K562 (cell line): ENCODE results near the gene SERTAD3. TPM values are rescaled to one million over a fixed set of nuclear protein-coding genes. Genes with fewer than 3 reads are reported as not detected.

Experiments used
- ARID3B ChIP-seq: fragments of 250-450 bp; sonication (Bioruptor Pico); IDR thresholded peaks from 2 replicates; pipeline ENCODE4 v1.4.0; 2020; ENCODE audit warnings: borderline replicate concordance
- E2F8 ChIP-seq: fragments of 450-650 bp; IDR thresholded peaks from 2 replicates; pipeline ENCODE4 v1.7.1; 2018; ENCODE audit warnings: mild to moderate bottlenecking, low read depth; ENCODE audit not compliant: partially characterized antibody
- HBP1 ChIP-seq: fragments of 450-650 bp; formaldehyde crosslinking; IDR thresholded peaks from 2 replicates; pipeline ENCODE4 v1.4.0; 2022; ENCODE audit warnings: missing genetic modification characterization
- MAFF ChIP-seq: IDR thresholded peaks from 2 replicates; pipeline ENCODE4 v1.6.1; 2012; ENCODE audit warnings: low read length, improper control_type of control experiment
- MED1 ChIP-seq: sonication (generic); formaldehyde crosslinking; IDR thresholded peaks from 2 replicates; pipeline ENCODE4 v1.8.1; 2023; ENCODE audit warnings: missing genetic modification reagents, borderline replicate concordance
- MIER1 ChIP-seq: fragments of 450-650 bp; IDR thresholded peaks from 2 replicates; pipeline ENCODE4 v1.6.1; 2016; ENCODE audit warnings: antibody characterized with exemption, mild to moderate bottlenecking, low read depth
- MTA2 ChIP-seq: fragments of 450-650 bp; IDR thresholded peaks from 2 replicates; pipeline ENCODE4 v1.6.1; 2016; ENCODE audit warnings: low read depth
- NONO ChIP-seq, 2 experiments: fragments of 200-400 bp in 1 of 2; fragments of 450-650 bp in 1 of 2; formaldehyde crosslinking in 1 of 2; IDR thresholded peaks; 2 replicates each; pipeline ENCODE4 v1.6.1; 2017; ENCODE audit warnings: low read depth in 2 of 2, mild to moderate bottlenecking in 2 of 2, moderate library complexity in 2 of 2, low read length in 1 of 2
- SAFB2 ChIP-seq: fragments of 200-400 bp; formaldehyde crosslinking; IDR thresholded peaks from 2 replicates; pipeline ENCODE4 v1.6.1; 2018; ENCODE audit warnings: borderline replicate concordance, low read length, low read depth, moderate library complexity; ENCODE audit not compliant: severe bottlenecking
- SREBF2 ChIP-seq: sonication (generic); formaldehyde crosslinking; IDR thresholded peaks from 2 replicates; pipeline ENCODE4 v1.4.0; 2020; ENCODE audit warnings: mild to moderate bottlenecking, missing genetic modification reagents
- STAT5B ChIP-seq: fragments of 250-450 bp; sonication (Bioruptor Pico); IDR thresholded peaks from 2 replicates; pipeline ENCODE4 v1.8.0; 2021; ENCODE audit warnings: mild to moderate bottlenecking, inconsistent platforms
- TBP ChIP-seq: optimal IDR thresholded peaks from 2 replicates; pipeline ENCODE3; 2011; ENCODE audit warnings: low read depth, low read length, improper control_type of control experiment
- TSC22D4 ChIP-seq: fragments of 450-650 bp; IDR thresholded peaks from 2 replicates; pipeline ENCODE4 v1.6.1; 2016; ENCODE audit warnings: missing genetic modification characterization, missing biosample characterization, control low read depth
- XRCC3 ChIP-seq: fragments of 450-650 bp; IDR thresholded peaks from 2 replicates; pipeline ENCODE4 v1.6.1; 2017; ENCODE audit warnings: mild to moderate bottlenecking, moderate library complexity
- ZNF644 ChIP-seq: fragments of 200-800 bp; sonication (Bioruptor generic); IDR thresholded peaks from 2 replicates; pipeline ENCODE4 v1.6.1; 2016; ENCODE audit warnings: low read depth, missing genetic modification characterization, missing compliant biosample characterization
- polyA plus RNA-seq, 8 experiments: library from polyadenylated mRNA; depleted of rRNA in 4 of 8; stranded (reverse) in 5 of 8; unstranded in 3 of 8; fragments of >200 nt; fragmentation: Nextera tagmentation in 2 of 8; fragmentation: Illumina TruSeq in 1 of 8; extraction: Ambion mirVana in 2 of 8; extraction: Trizol in 1 of 8; gene quantifications; 2 replicates each; pipeline versions ENCODE4 v1.2.1 to v1.2.3, GENCODE V29; 2011 to 2014; ENCODE audit warnings: inconsistent platforms in 1 of 8, missing spikeins in 1 of 8
- total RNA-seq, 7 experiments: library from RNA; depleted of rRNA in 6 of 7; stranded (reverse); fragments of >200 nt in 6 of 7; fragmentation: Illumina TruSeq in 2 of 7; extraction: Trizol in 2 of 7; gene quantifications; 2 replicates each; pipeline versions ENCODE4 v1.2.1 to v1.2.3, GENCODE V29; 2011 to 2021; ENCODE audit warnings: low replicate concordance in 1 of 7

The SERTAD3 gene
- total and polyA plus RNA-seq, 9 of the 15 experiments (the other 6 are each of a cell fraction or from before 2014, with no cell fraction given) = 5.4 to 28.9 (median 17.5) TPM

GRCh38 chr19:40464059-40465024 is 20.2 kb upstream of the SERTAD3 start (continued):
- TF ChIP-seq E2F8 = no peak
- peak; percentile 90 for TF ChIP-seq MAFF
- TF ChIP-seq MIER1 = peak; percentile 40; the same call in 1 of the 2 replicates
- TF ChIP-seq HBP1 (CRISPR knock-in tag) = 0 out of 2 replicates have a peak, but pooled peaks have one; percentile 2
- TF ChIP-seq TSC22D4 (tag) = no peak
- peak; percentile 88 for TF ChIP-seq MTA2
- peak; percentile 83; the same call in 1 of the 2 replicates for TF ChIP-seq ZNF644 (tag)
- no peak for TF ChIP-seq SAFB2
- TF ChIP-seq TBP = no peak
- peak in 1 of 2 experiments; percentile 14; a peak in 1 of 4 replicates for TF ChIP-seq NONO (IDR thresholded peaks at IDR 0.05; ENCODE audit: low read depth in 2 of 2, low read length in 1 of 2)
- no peak for TF ChIP-seq STAT5B
- no peak for TF ChIP-seq XRCC3
- no peak for TF ChIP-seq ARID3B (CRISPR knock-in tag)
- TF ChIP-seq MED1 = no peak
- TF ChIP-seq SREBF2 (CRISPR knock-in tag) = no peak
